ENCODE data around the gene TLL2. TPM values are rescaled to one million over a fixed set of nuclear protein-coding genes. Genes with fewer than 3 reads are reported as not detected.

The TLL2 gene
- total RNA-seq, 4 donors from 2014 or later: 0.40 to 0.62 TPM; not detected in 2

- Histone ChIP-seq H3K27ac (no peak overlapping the region), H3K4me1 (no peaks in the 10 kb centered on the region), H3K9me3 (peaks cover 0 to 6% (median 6%) of the 10 kb centered on the region in 3 donors), H3K27me3 (peaks cover 0 to 25% (median 0%) of the 10 kb centered on the region in 4 donors), H3K36me3 (no peaks in the 10 kb centered on the region), H3K4me3 (no peak overlapping the region)
- TF ChIP-seq POLR2A (IDR thresholded peaks at IDR 0.05): no peak
- TF ChIP-seq CTCF (IDR thresholded peaks at IDR 0.05): no peak
- intact Hi-C loops (cut with DNase I): no loop called here
- 53 to 64% methylated on average over 5 of the region's 5 CpGs for WGBS, 2 donors
- no peak for DNase-seq
Observed at GRCh38 chr10:96341219-96342182, 172.2 kb downstream of the TLL2 start.

GRCh38 chr10:96339956-96340904, 173.5 kb downstream of the TLL2 start:
- Histone ChIP-seq H3K4me1 (no peaks in the 10 kb centered on the region), H3K27me3 (peaks cover 0 to 32% (median 0%) of the 10 kb centered on the region in 4 donors), H3K36me3 (no peaks in the 10 kb centered on the region), H3K9me3 (no peaks in the 10 kb centered on the region), H3K4me3 (no peak overlapping the region), H3K27ac (no peak overlapping the region)
- 21 to 27% methylated on average over 7 of the region's 7 CpGs for WGBS, 2 donors
- intact Hi-C loops (cut with DNase I): no loop called here
- TF ChIP-seq CTCF (IDR thresholded peaks at IDR 0.05): peak; percentile 29 to 60 (median 49)
- no peak for TF ChIP-seq POLR2A (IDR thresholded peaks at IDR 0.05)
- no peak for DNase-seq

- WGBS, 2 donors: 86 to 96% methylated on average over 4 of the region's 4 CpGs
- no peak for TF ChIP-seq CTCF (IDR thresholded peaks at IDR 0.05)
- no peak for TF ChIP-seq POLR2A (IDR thresholded peaks at IDR 0.05)
- intact Hi-C loops (cut with DNase I): no loop called here
- H3K27me3 ChIP-seq: peaks cover 0 to 38% (median 0%) of the 10 kb centered on the region in 4 donors
- DNase-seq: no peak
- no peak overlapping the region for H3K27ac ChIP-seq
- H3K4me1 ChIP-seq: no peaks in the 10 kb centered on the region
- no peaks in the 10 kb centered on the region for H3K9me3 ChIP-seq
- no peak overlapping the region for H3K4me3 ChIP-seq
- H3K36me3 ChIP-seq: no peaks in the 10 kb centered on the region
Observed at GRCh38 chr10:96339383-96339782, 174.3 kb downstream of the TLL2 start.

GRCh38 chr10:96338279-96338925, 175.3 kb downstream of the TLL2 start:
- DNase-seq: no peak
- TF ChIP-seq CTCF (IDR thresholded peaks at IDR 0.05) (no peak), POLR2A (IDR thresholded peaks at IDR 0.05) (no peak)
- intact Hi-C loops (cut with DNase I): no loop called here
- peaks cover 0 to 36% (median 0%) of the 10 kb centered on the region in 4 donors for H3K27me3 ChIP-seq
- no peak overlapping the region for H3K27ac ChIP-seq
- WGBS, 2 donors: 56 to 60% methylated on average over 5 of the region's 5 CpGs
- no peak overlapping the region for H3K4me3 ChIP-seq
- no peaks in the 10 kb centered on the region for H3K4me1 ChIP-seq
- no peaks in the 10 kb centered on the region for H3K9me3 ChIP-seq
- no peaks in the 10 kb centered on the region for H3K36me3 ChIP-seq

Measured in esophagus squamous epithelium (tissue), 5 donors.